HG03571 (cell line): ENCODE results near the gene INSRR.

ENCODE experiments used
- ATAC-seq: cut with Tn5 transposase; IDR thresholded peaks from one replicate; pipeline ENCODE4 v1.9.1; 2021; ENCODE audit not compliant: unreplicated experiment

The INSRR gene

GRCh38 chr1:156853761-156854160, 5.2 kb downstream of the INSRR start:
- no peak for ATAC-seq

GRCh38 chr1:156852418-156852874, 6.5 kb downstream of the INSRR start:
- ATAC-seq = no peak

GRCh38 chr1:156851779-156852417, 7.0 kb downstream of the INSRR start:
- ATAC-seq = no peak

- no peak for ATAC-seq
These were observed 9.8 kb downstream of the INSRR start for GRCh38 chr1:156849151-156849496.

GRCh38 chr1:156848461-156849150, 10.3 kb downstream of the INSRR start:
- no peak for ATAC-seq

GRCh38 chr1:156847591-156848460, 11.1 kb downstream of the INSRR start:
- no peak for ATAC-seq

GRCh38 chr1:156846643-156847042, 12.3 kb downstream of the INSRR start:
- no peak for ATAC-seq

- no peak for ATAC-seq
These were observed 12.9 kb downstream of the INSRR start for GRCh38 chr1:156845953-156846545.

GRCh38 chr1:156845055-156845952, 13.6 kb downstream of the INSRR start:
- no peak for ATAC-seq

- no peak for ATAC-seq
These were observed 14.3 kb downstream of the INSRR start for GRCh38 chr1:156844638-156845037.

- no peak for ATAC-seq
These were observed 14.8 kb downstream of the INSRR start for GRCh38 chr1:156844102-156844501.

GRCh38 chr1:156842618-156843300, 16.2 kb downstream of the INSRR start:
- ATAC-seq = no peak

GRCh38 chr1:156841295-156841855, 17.5 kb downstream of the INSRR start:
- ATAC-seq = no peak

- ATAC-seq = no peak
These were observed 18.0 kb downstream of the INSRR start for GRCh38 chr1:156840898-156841279.

GRCh38 chr1:156840186-156840897, 18.6 kb downstream of the INSRR start:
- ATAC-seq = no peak

GRCh38 chr1:156839426-156840109, 19.3 kb downstream of the INSRR start:
- ATAC-seq = no peak

GRCh38 chr1:156838972-156839371, 19.9 kb downstream of the INSRR start:
- ATAC-seq = no peak

- no peak for ATAC-seq
These were observed 22.0 kb downstream of the INSRR start for GRCh38 chr1:156836892-156837291.
